Sigmoid colon (tissue), 7 donors: Measurements from ENCODE around the gene IHH. TPM values are rescaled to one million over a fixed set of nuclear protein-coding genes. Genes with fewer than 3 reads are reported as not detected.

ENCODE experiments used
- DNase-seq: peaks from one replicate; pipeline ENCODE4 v3.0.0-alpha.2; 2019
- H3K27ac ChIP-seq, 4 donors: fragments of 200-600 bp; sonication (generic); one replicate each; pipeline ENCODE4 v1.5.1; 2016 to 2019; ENCODE audit warnings: mild to moderate bottlenecking in 1 of 4
- H3K27me3 ChIP-seq, 3 donors: fragments of 200-600 bp; sonication (generic); one replicate each; pipeline ENCODE4 v1.5.1; 2019; ENCODE audit warnings: mild to moderate bottlenecking in 1 of 3
- H3K36me3 ChIP-seq, 4 donors: fragments of 200-600 bp; sonication (generic); one replicate each; pipeline ENCODE4 v1.5.1; 2016 to 2019
- H3K4me1 ChIP-seq, 4 donors: fragments of 200-600 bp; sonication (generic); one replicate each; pipeline ENCODE4 v1.5.1; 2017 to 2019
- H3K4me3 ChIP-seq, 4 donors: fragments of 200-600 bp; sonication (generic); one replicate each; pipeline ENCODE4 v1.5.1; 2017 to 2019; ENCODE audit warnings: mild to moderate bottlenecking in 2 of 4, moderate library complexity in 1 of 4
- H3K9me3 ChIP-seq, 4 donors: fragments of 200-600 bp in 3 of 4; sonication (generic) in 3 of 4; one replicate each; pipeline versions ENCODE4 v1.5.1 to v1.6.1; 2013 to 2019
- CTCF ChIP-seq, 4 experiments: fragments of 450-650 bp in 3 of 4; fragments of 200-600 bp in 1 of 4; IDR thresholded peaks; one replicate each; pipeline ENCODE4 v1.5.1; 2016 to 2019; ENCODE audit warnings: antibody characterized with exemption in 4 of 4, mild to moderate bottlenecking in 3 of 4, moderate library complexity in 2 of 4
- EP300 ChIP-seq, 4 donors: sonication (generic); formaldehyde crosslinking; IDR thresholded peaks; one replicate each; pipeline ENCODE4 v1.6.1; 2017; ENCODE audit warnings: antibody characterized with exemption in 4 of 4
- POLR2A ChIP-seq, 2 donors: fragments of 450-650 bp; IDR thresholded peaks; one replicate each; pipeline ENCODE4 v1.6.1; 2016; ENCODE audit warnings: antibody characterized with exemption in 2 of 2, mild to moderate bottlenecking in 2 of 2, moderate library complexity in 2 of 2
- POLR2AphosphoS5 ChIP-seq, 4 donors: sonication (generic); formaldehyde crosslinking; IDR thresholded peaks; one replicate each; pipeline ENCODE4 v1.6.1; 2017; ENCODE audit warnings: antibody characterized with exemption in 4 of 4
- whole genome bisulfite sequencing, 2 donors: extraction: QIAGEN DNeasy Blood & Tissue Kit; methylation state at CpG; one replicate each; pipeline ENCODE4 v1.1.7; 2013; 5-methylcytosine and 5-hydroxymethylcytosine counted together
- intact Hi-C: fragments of 100-400 bp; cut with DNase I; formaldehyde crosslinking; loops from one replicate; pipeline ENCODE4 v1.15.1; 2023
- polyA plus RNA-seq, 3 donors: library from polyadenylated mRNA; stranded (reverse); fragments of 200-250 nt; gene quantifications; one replicate each; pipeline ENCODE4 v1.2.3, GENCODE V29; 2013
- total RNA-seq, 4 donors: library from RNA; depleted of rRNA; stranded (reverse); fragments of >200 nt; gene quantifications; one replicate each; pipeline ENCODE4 v1.1.0, GENCODE V29; 2016
- donor health status: healthy with polysubstance abuse.
- donor health status: Bipolar disorder and iron deficiency.
- donor health status: healthy.

Gene IHH
- total and polyA plus RNA-seq, 7 donors: 12.9 to 36.1 (median 21.6) TPM; not detected in 4

- no peaks in the 10 kb centered on the region for H3K4me1 ChIP-seq
- DNase-seq: no peak
- H3K4me3 ChIP-seq: no peak overlapping the region
- WGBS, 2 donors: 85 to 87% methylated on average over 18 of the region's 18 CpGs
- H3K27ac ChIP-seq: no peak overlapping the region
- H3K27me3 ChIP-seq: peaks cover 2 to 19% (median 18%) of the 10 kb centered on the region in 3 donors
- no peak for TF ChIP-seq POLR2AphosphoS5 (IDR thresholded peaks at IDR 0.05)
- TF ChIP-seq CTCF (IDR thresholded peaks at IDR 0.05): no peak
- TF ChIP-seq POLR2A (IDR thresholded peaks at IDR 0.05): no peak
- no peak for TF ChIP-seq EP300 (IDR thresholded peaks at IDR 0.05)
- H3K9me3 ChIP-seq: no peaks in the 10 kb centered on the region
- no peaks in the 10 kb centered on the region for H3K36me3 ChIP-seq
- intact Hi-C loops: no loop called here
Observed at GRCh38 chr2:219025637-219026585, 34.8 kb downstream of the IHH start.

- peaks cover 0 to 7% (median 1%) of the 10 kb centered on the region in 3 donors for H3K27me3 ChIP-seq
- intact Hi-C loops: no loop called here
- no peak overlapping the region for H3K27ac ChIP-seq
- H3K36me3 ChIP-seq: no peaks in the 10 kb centered on the region
- no peak overlapping the region for H3K4me3 ChIP-seq
- TF ChIP-seq CTCF (IDR thresholded peaks at IDR 0.05): no peak
- no peak for TF ChIP-seq POLR2A (IDR thresholded peaks at IDR 0.05)
- TF ChIP-seq POLR2AphosphoS5 (IDR thresholded peaks at IDR 0.05): no peak
- TF ChIP-seq EP300 (IDR thresholded peaks at IDR 0.05): no peak
- no peaks in the 10 kb centered on the region for H3K9me3 ChIP-seq
- WGBS, 2 donors: 84 to 88% methylated on average over 11 of the region's 11 CpGs
- DNase-seq: no peak
- H3K4me1 ChIP-seq: no peaks in the 10 kb centered on the region
Observed at GRCh38 chr2:219024059-219024458, 36.7 kb downstream of the IHH start.

- H3K4me3 ChIP-seq: no peak overlapping the region
- H3K4me1 ChIP-seq: no peaks in the 10 kb centered on the region
- no peak overlapping the region for H3K27ac ChIP-seq
- 81 to 86% methylated on average over 12 of the region's 12 CpGs for WGBS, 2 donors
- TF ChIP-seq POLR2AphosphoS5 (IDR thresholded peaks at IDR 0.05): no peak
- TF ChIP-seq CTCF (IDR thresholded peaks at IDR 0.05): no peak
- no peak for TF ChIP-seq POLR2A (IDR thresholded peaks at IDR 0.05)
- no peak for TF ChIP-seq EP300 (IDR thresholded peaks at IDR 0.05)
- intact Hi-C loops: no loop called here
- no peaks in the 10 kb centered on the region for H3K36me3 ChIP-seq
- no peak for DNase-seq
- H3K9me3 ChIP-seq: no peaks in the 10 kb centered on the region
- peaks cover 0 to 7% (median 0%) of the 10 kb centered on the region in 3 donors for H3K27me3 ChIP-seq
Observed at GRCh38 chr2:219023045-219023605, 37.6 kb downstream of the IHH start.

- Histone ChIP-seq H3K4me1 (no peaks in the 10 kb centered on the region), H3K36me3 (no peaks in the 10 kb centered on the region), H3K27ac (no peak overlapping the region), H3K27me3 (peaks cover 0 to 7% (median 0%) of the 10 kb centered on the region in 3 donors), H3K9me3 (no peaks in the 10 kb centered on the region), H3K4me3 (no peak overlapping the region)
- intact Hi-C loops: no loop called here
- peak; percentile 33 for DNase-seq
- no peak for TF ChIP-seq EP300 (IDR thresholded peaks at IDR 0.05)
- TF ChIP-seq CTCF (IDR thresholded peaks at IDR 0.05): no peak
- no peak for TF ChIP-seq POLR2A (IDR thresholded peaks at IDR 0.05)
- TF ChIP-seq POLR2AphosphoS5 (IDR thresholded peaks at IDR 0.05): no peak
- 86 to 93% methylated on average over 5 of the region's 5 CpGs for WGBS, 2 donors
Observed at GRCh38 chr2:219022616-219023015, 38.1 kb downstream of the IHH start.
